Keratinocyte (primary cell): ENCODE data around the gene RHEB.

ENCODE experiments used
- CTCF ChIP-seq, 3 experiments: IDR thresholded peaks in 1 of 3; conservative IDR thresholded peaks in 1 of 3; optimal IDR thresholded peaks in 1 of 3; 2 replicates in 2 of 3; 3 replicates in 1 of 3; pipeline versions ENCODE3 to v1.5.1; 2011; ENCODE audit warnings: low read length in 3 of 3, mild to moderate bottlenecking in 3 of 3, moderate library complexity in 2 of 3, control low read depth in 1 of 3, inconsistent platforms in 1 of 3; ENCODE audit not compliant: insufficient read depth in 2 of 3; ENCODE audit errors: extremely low read depth in 1 of 3
- EZH2 ChIP-seq: IDR thresholded peaks from one replicate; pipeline ENCODE4 v1.6.1; 2012; ENCODE audit warnings: inconsistent platforms, mild to moderate bottlenecking, low read length, moderate library complexity

GRCh38 chr7:151560243-151560642, 40.5 kb upstream of the RHEB start:
- no peak for TF ChIP-seq CTCF (optimal IDR thresholded peaks at IDR 0.05 in 1 of 3, IDR thresholded peaks at IDR 0.05 in 1 of 3, conservative IDR thresholded peaks at IDR 0.05 in 1 of 3; ENCODE audit: extremely low read depth in 1 of 3, insufficient read depth in 2 of 3, low read length in 3 of 3)
- TF ChIP-seq EZH2, result no peak
